Measurements from ENCODE around the gene IL16. TPM values are rescaled to one million over a fixed set of nuclear protein-coding genes. Genes with fewer than 3 reads are reported as not detected.

Gene IL16
- polyA plus RNA-seq, 1 donor (not counting 4 experiments of a cell fraction or from before 2014, with no cell fraction given) = not detected

GRCh38 chr15:81253846-81254245 lies 57.2 kb downstream of the IL16 start:
- TF ChIP-seq, protein P1, sequence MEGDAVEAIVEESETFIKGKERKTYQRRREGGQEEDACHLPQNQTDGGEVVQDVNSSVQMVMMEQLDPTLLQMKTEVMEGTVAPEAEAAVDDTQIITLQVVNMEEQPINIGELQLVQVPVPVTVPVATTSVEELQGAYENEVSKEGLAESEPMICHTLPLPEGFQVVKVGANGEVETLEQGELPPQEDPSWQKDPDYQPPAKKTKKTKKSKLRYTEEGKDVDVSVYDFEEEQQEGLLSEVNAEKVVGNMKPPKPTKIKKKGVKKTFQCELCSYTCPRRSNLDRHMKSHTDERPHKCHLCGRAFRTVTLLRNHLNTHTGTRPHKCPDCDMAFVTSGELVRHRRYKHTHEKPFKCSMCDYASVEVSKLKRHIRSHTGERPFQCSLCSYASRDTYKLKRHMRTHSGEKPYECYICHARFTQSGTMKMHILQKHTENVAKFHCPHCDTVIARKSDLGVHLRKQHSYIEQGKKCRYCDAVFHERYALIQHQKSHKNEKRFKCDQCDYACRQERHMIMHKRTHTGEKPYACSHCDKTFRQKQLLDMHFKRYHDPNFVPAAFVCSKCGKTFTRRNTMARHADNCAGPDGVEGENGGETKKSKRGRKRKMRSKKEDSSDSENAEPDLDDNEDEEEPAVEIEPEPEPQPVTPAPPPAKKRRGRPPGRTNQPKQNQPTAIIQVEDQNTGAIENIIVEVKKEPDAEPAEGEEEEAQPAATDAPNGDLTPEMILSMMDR (optimal IDR thresholded peaks at IDR 0.05 in 1 of 3, IDR thresholded peaks at IDR 0.05 in 1 of 3, conservative IDR thresholded peaks at IDR 0.05 in 1 of 3; ENCODE audit: extremely low read depth in 1 of 3, insufficient read depth in 2 of 3, low read length in 3 of 3) = no peak
- no peak for TF ChIP-seq EZH2 (IDR thresholded peaks at IDR 0.05; ENCODE audit: low read length)
- FAIRE-seq (no peak), DNase-seq (ENCODE audit: low read depth, low spot score) (no peak)
- Histone ChIP-seq H3K36me3 (ENCODE audit: control insufficient read depth in 2 of 2, extremely low read depth in 1 of 2, insufficient read depth in 2 of 2, low read length in 2 of 2) (no peaks in the 10 kb centered on the region), H3K27me3 (ENCODE audit: control insufficient read depth, extremely low read depth, insufficient read depth, low read length) (peaks cover 3% of the 10 kb centered on the region), H4K20me1 (ENCODE audit: control insufficient read depth, extremely low read depth, insufficient read depth, low read length) (no peaks in the 10 kb centered on the region), H3K4me3 (ENCODE audit: control insufficient read depth in 2 of 3, extremely low read depth in 1 of 3, insufficient read depth in 2 of 3, low read depth in 1 of 3, low read length in 3 of 3) (no peak overlapping the region), H3K9me1 (ENCODE audit: control insufficient read depth, extremely low read depth, insufficient read depth, low read length) (no peaks in the 10 kb centered on the region), H3K27ac (ENCODE audit: control insufficient read depth, insufficient read depth, low read length) (no peak overlapping the region), H3K9me3 (ENCODE audit: control insufficient read depth, low read depth, low read length) (no peaks in the 10 kb centered on the region), H3K4me2 (ENCODE audit: control insufficient read depth, extremely low read depth, insufficient read depth, low read depth, low read length) (no peak overlapping the region), H3K4me1 (ENCODE audit: control insufficient read depth, extremely low read depth, insufficient read depth, low read length) (no peaks in the 10 kb centered on the region), H3K9ac (ENCODE audit: control insufficient read depth, extremely low read depth, insufficient read depth, low read length) (no peak overlapping the region), H3K79me2 (ENCODE audit: control insufficient read depth, insufficient read depth, low read length) (no peaks in the 10 kb centered on the region), H2AFZ (ENCODE audit: control insufficient read depth, low read length) (no peak overlapping the region)
- dilution Hi-C loops (cut with MboI; ENCODE audit: extremely low pct_ligation_motif_present, low sequenced_read_pairs) = no loop called here

GRCh38 chr15:81254277-81254915 lies 57.7 kb downstream of the IL16 start:
- no peak overlapping the region for H3K9ac ChIP-seq (ENCODE audit: control insufficient read depth, extremely low read depth, insufficient read depth, low read length)
- no peaks in the 10 kb centered on the region for H3K4me1 ChIP-seq (ENCODE audit: control insufficient read depth, extremely low read depth, insufficient read depth, low read length)
- DNase-seq (ENCODE audit: low read depth, low spot score) (no peak), FAIRE-seq (no peak)
- no peaks in the 10 kb centered on the region for H3K9me3 ChIP-seq (ENCODE audit: control insufficient read depth, low read depth, low read length)
- no peaks in the 10 kb centered on the region for H4K20me1 ChIP-seq (ENCODE audit: control insufficient read depth, extremely low read depth, insufficient read depth, low read length)
- no peaks in the 10 kb centered on the region for H3K9me1 ChIP-seq (ENCODE audit: control insufficient read depth, extremely low read depth, insufficient read depth, low read length)
- H3K36me3 ChIP-seq (ENCODE audit: control insufficient read depth in 2 of 2, extremely low read depth in 1 of 2, insufficient read depth in 2 of 2, low read length in 2 of 2) = no peaks in the 10 kb centered on the region
- no peak overlapping the region for H3K4me3 ChIP-seq (ENCODE audit: control insufficient read depth in 2 of 3, extremely low read depth in 1 of 3, insufficient read depth in 2 of 3, low read depth in 1 of 3, low read length in 3 of 3)
- dilution Hi-C loops (cut with MboI; ENCODE audit: extremely low pct_ligation_motif_present, low sequenced_read_pairs) = no loop called here
- H3K4me2 ChIP-seq (ENCODE audit: control insufficient read depth, extremely low read depth, insufficient read depth, low read depth, low read length) = no peak overlapping the region
- no peak overlapping the region for H2AFZ ChIP-seq (ENCODE audit: control insufficient read depth, low read length)
- peaks cover 3% of the 10 kb centered on the region for H3K27me3 ChIP-seq (ENCODE audit: control insufficient read depth, extremely low read depth, insufficient read depth, low read length)
- no peak overlapping the region for H3K27ac ChIP-seq (ENCODE audit: control insufficient read depth, insufficient read depth, low read length)
- no peaks in the 10 kb centered on the region for H3K79me2 ChIP-seq (ENCODE audit: control insufficient read depth, insufficient read depth, low read length)
- no peak for TF ChIP-seq EZH2 (IDR thresholded peaks at IDR 0.05; ENCODE audit: low read length)
- TF ChIP-seq, protein P1 (optimal IDR thresholded peaks at IDR 0.05 in 1 of 3, IDR thresholded peaks at IDR 0.05 in 1 of 3, conservative IDR thresholded peaks at IDR 0.05 in 1 of 3; ENCODE audit: extremely low read depth in 1 of 3, insufficient read depth in 2 of 3, low read length in 3 of 3) = no peak

Data from keratinocyte (primary cell).